HCT116 (cell line): Measurements from ENCODE around the gene SIX3. TPM values are rescaled to one million over a fixed set of nuclear protein-coding genes. Genes with fewer than 3 reads are reported as not detected.

ENCODE experiments used
- ATAC-seq: fragments of 200-7000 bp; cut with Tn5 transposase; 2 replicates; pipeline ENCODE4 v1.9.1; 2020; ENCODE audit warnings: mild to moderate bottlenecking, moderate library complexity
- BruUV-seq: library from RNA; stranded (reverse); fragments of 400-500 nt; replicated peaks from 2 replicates; lab custom pipeline; 2021; lab: Mats Ljungman, UMichigan
- CTCF ChIA-PET: fragments of 300-600 bp; sonication (Branson Sonifier 250); formaldehyde crosslinking; loops from one replicate; lab custom pipeline; 2021; ENCODE audit warnings: antibody characterized with exemption; lab: Charles Lee
- POLR2A ChIA-PET: fragments of 300-600, 350-600 bp; sonication (Branson Sonifier 250); formaldehyde crosslinking; loops from one replicate; lab custom pipeline; 2021; ENCODE audit warnings: antibody characterized with exemption; lab: Charles Lee
- RAD21 ChIA-PET, 2 experiments: fragments of 300-600 bp; sonication (Branson Sonifier 250); formaldehyde crosslinking; loops; one replicate each; lab custom pipeline; 2023; ENCODE audit warnings: low total read pairs in 2 of 2; ENCODE audit not compliant: uncharacterized antibody in 2 of 2, unreplicated experiment in 2 of 2, low non-redundant PET in 1 of 2; lab: Charles Lee
- DNase-seq: peaks from one replicate; pipeline ENCODE4 v3.0.0-alpha.2; 2010; ENCODE audit warnings: low read depth, low spot score
- H2AFZ ChIP-seq: fragments of 200-600 bp; shearing (Covaris generic), sonication (generic); 2 replicates; pipeline ENCODE4 v1.6.1; 2017; ENCODE audit warnings: low read depth, mixed run types, mixed read lengths, antibody characterized with exemption, low read length; ENCODE audit not compliant: poor library complexity, severe bottlenecking
- H3K27ac ChIP-seq: 2 replicates; pipeline ENCODE4 v1.5.1; 2012; ENCODE audit warnings: low read depth, low read length
- H3K27me3 ChIP-seq: fragments of 200-600 bp; sonication (generic); 2 replicates; pipeline ENCODE4 v1.6.1; 2016; ENCODE audit warnings: mixed run types, low read length, mixed read lengths; ENCODE audit not compliant: insufficient read depth
- H3K36me3 ChIP-seq, 2 experiments: fragments of 200-500 bp in 1 of 2; fragments of 200-600 bp in 1 of 2; sonication (Bioruptor generic) in 1 of 2; sonication (generic) in 1 of 2; 2 replicates each; pipeline versions ENCODE4 v1.5.1 to v1.6.1; 2014 to 2016; ENCODE audit warnings: low read length in 2 of 2, inconsistent platforms in 1 of 2, mixed read lengths in 1 of 2, mixed run types in 1 of 2; ENCODE audit not compliant: insufficient read depth in 2 of 2, control insufficient read depth in 1 of 2
- H3K4me1 ChIP-seq, 2 experiments: fragments of 200-600 bp in 1 of 2; sonication (generic) in 1 of 2; 2 replicates each; pipeline versions ENCODE4 v1.5.1 to v1.6.1; 2012 to 2017; ENCODE audit warnings: low read length in 2 of 2, inconsistent platforms in 1 of 2, mild to moderate bottlenecking in 1 of 2, mixed read lengths in 1 of 2, mixed run types in 1 of 2, moderate library complexity in 1 of 2; ENCODE audit not compliant: insufficient read depth in 2 of 2, control insufficient read depth in 1 of 2
- H3K4me2 ChIP-seq: fragments of 200-600 bp; sonication (generic); 2 replicates; pipeline ENCODE4 v1.6.1; 2017; ENCODE audit warnings: mixed run types, low read length, mixed read lengths
- H3K4me3 ChIP-seq, 2 experiments: fragments of 200-600 bp in 1 of 2; sonication (generic) in 1 of 2; replicated peaks in 1 of 2; 2 replicates each; pipeline ENCODE4 v1.5.1; 2011 to 2016; ENCODE audit warnings: low read length in 2 of 2, control low read depth in 1 of 2, low read depth in 1 of 2, mild to moderate bottlenecking in 1 of 2, mixed read lengths in 1 of 2, mixed run types in 1 of 2
- H3K79me2 ChIP-seq: fragments of 200-600 bp; sonication (generic); 2 replicates; pipeline ENCODE4 v1.6.1; 2017; ENCODE audit warnings: mild to moderate bottlenecking, mixed run types, low read length, moderate library complexity, mixed read lengths; ENCODE audit not compliant: insufficient read depth
- H3K9ac ChIP-seq: fragments of 200-600 bp; sonication (generic); 2 replicates; pipeline ENCODE4 v1.6.1; 2016; ENCODE audit warnings: low read length, mixed read lengths
- H3K9me2 ChIP-seq: fragments of 200-600 bp; sonication (generic), shearing (Covaris generic); 2 replicates; pipeline ENCODE4 v1.6.1; 2017; ENCODE audit warnings: mixed run types, mild to moderate bottlenecking, moderate library complexity; ENCODE audit not compliant: insufficient read depth
- H3K9me3 ChIP-seq, 2 experiments: fragments of 200-500 bp in 1 of 2; fragments of 200-600 bp in 1 of 2; sonication (Bioruptor generic) in 1 of 2; sonication (generic) in 1 of 2; 2 replicates each; pipeline ENCODE4 v1.6.1; 2014 to 2017; ENCODE audit warnings: low read length in 2 of 2, mixed read lengths in 2 of 2, inconsistent platforms in 1 of 2, low read depth in 1 of 2, mild to moderate bottlenecking in 1 of 2, mixed run types in 1 of 2, moderate library complexity in 1 of 2; ENCODE audit not compliant: control insufficient read depth in 1 of 2, insufficient read depth in 1 of 2
- H4K20me1 ChIP-seq: fragments of 200-600 bp; sonication (generic), shearing (Covaris generic); 2 replicates; pipeline ENCODE4 v1.6.1; 2017; ENCODE audit warnings: mixed run types, mild to moderate bottlenecking, moderate library complexity; ENCODE audit not compliant: insufficient read depth
- ATF3 ChIP-seq: IDR thresholded peaks from 2 replicates; pipeline ENCODE4 v1.6.1; 2012
- CBX3 ChIP-seq: IDR thresholded peaks from 2 replicates; pipeline ENCODE4 v1.6.1; 2012; ENCODE audit warnings: low read depth
- CEBPB ChIP-seq: IDR thresholded peaks from 2 replicates; pipeline ENCODE4 v1.6.1; 2012; ENCODE audit warnings: low read depth
- EGR1 ChIP-seq: IDR thresholded peaks from 2 replicates; pipeline ENCODE4 v1.6.1; 2012; ENCODE audit warnings: low read depth
- ELF1 ChIP-seq: IDR thresholded peaks from 2 replicates; pipeline ENCODE4 v1.6.1; 2012; ENCODE audit warnings: low read depth, borderline replicate concordance
- EZH2 ChIP-seq: fragments of 200-600 bp; sonication (generic); IDR thresholded peaks from 2 replicates; pipeline ENCODE4 v1.6.1; 2017; ENCODE audit warnings: antibody characterized with exemption, mixed run types
- EZH2phosphoT487 ChIP-seq: fragments of 200-600 bp; IDR thresholded peaks from 2 replicates; pipeline ENCODE4 v1.6.1; 2018; ENCODE audit warnings: antibody characterized with exemption, borderline replicate concordance
- FOSL1 ChIP-seq: IDR thresholded peaks from 2 replicates; pipeline ENCODE4 v1.6.1; 2012; ENCODE audit warnings: low read depth
- POLR2AphosphoS5 ChIP-seq: IDR thresholded peaks from 2 replicates; pipeline ENCODE4 v1.6.1; 2011; ENCODE audit warnings: mild to moderate bottlenecking, low read depth, low read length, moderate library complexity
- RAD21 ChIP-seq: IDR thresholded peaks from 2 replicates; pipeline ENCODE4 v1.6.1; 2012; ENCODE audit warnings: low read depth, mild to moderate bottlenecking
- REST ChIP-seq: IDR thresholded peaks from 2 replicates; pipeline ENCODE4 v1.6.1; 2012; ENCODE audit warnings: low read depth
- SP1 ChIP-seq: IDR thresholded peaks from 2 replicates; pipeline ENCODE4 v1.6.1; 2012; ENCODE audit warnings: low read depth
- SRF ChIP-seq: IDR thresholded peaks from 2 replicates; pipeline ENCODE4 v1.6.1; 2012; ENCODE audit warnings: low read depth
- YY1 ChIP-seq: IDR thresholded peaks from 2 replicates; pipeline ENCODE4 v1.6.1; 2011; ENCODE audit warnings: low read length, low read depth, moderate library complexity, mild to moderate bottlenecking; ENCODE audit not compliant: insufficient replicate concordance; ENCODE audit errors: extremely low read depth
- ZBTB33 ChIP-seq: IDR thresholded peaks from 2 replicates; pipeline ENCODE4 v1.6.1; 2011; ENCODE audit warnings: mild to moderate bottlenecking, low read length, moderate library complexity; ENCODE audit not compliant: insufficient replicate concordance; ENCODE audit errors: extremely low read depth
- intact Hi-C: fragments of 100-400 bp; cut with micrococcal nuclease; formaldehyde crosslinking; loops from 2 replicates; pipeline ENCODE4 v1.10.0; 2022
- total RNA-seq: library from RNA; stranded (reverse); gene quantifications from one replicate; pipeline ENCODE4 v1.2.1, GENCODE V29; 2021; ENCODE audit not compliant: unreplicated experiment
- TF ChIP-seq, protein P1 (sequence below): IDR thresholded peaks from 2 replicates; pipeline ENCODE4 v1.6.1; 2012

SIX3 gene
- total RNA-seq, 1 experiment from 2014 or later: 1.2 TPM

DNA sequence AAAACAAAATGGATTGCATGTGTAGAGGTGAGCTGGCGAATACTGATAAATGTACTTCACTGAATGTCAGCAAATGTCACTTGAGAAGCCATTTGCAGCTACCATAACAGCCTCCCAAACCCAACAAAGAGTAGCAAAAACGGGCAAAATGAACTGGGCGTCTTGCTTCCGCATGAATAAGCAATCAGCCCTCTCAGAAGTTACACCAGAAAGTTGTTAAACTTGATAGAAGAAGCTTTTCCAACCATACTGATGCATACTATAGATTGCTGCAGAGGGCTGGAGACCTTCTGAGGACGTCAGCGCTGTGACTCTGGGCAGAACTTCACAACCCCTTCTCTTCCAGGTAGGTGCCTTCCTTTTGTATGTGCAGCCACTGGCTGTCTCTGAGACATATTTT lies 18.7 kb upstream of the SIX3 start:
- BruUV-seq: no TSS peak
- H3K79me2 ChIP-seq: no peaks in the 10 kb centered on the region
- no peaks in the 10 kb centered on the region for H3K36me3 ChIP-seq
- no peak overlapping the region for H3K9ac ChIP-seq
- peaks cover 0 to 10% of the 10 kb centered on the region in 2 experiments; a peak in 2 of 4 replicates for H3K4me1 ChIP-seq
- no peaks in the 10 kb centered on the region for H3K9me2 ChIP-seq
- no peaks in the 10 kb centered on the region for H3K9me3 ChIP-seq
- no peak overlapping the region for H3K27ac ChIP-seq
- no peak overlapping the region for H3K4me2 ChIP-seq
- ChIA-PET RAD21 (no interaction called here), CTCF (no interaction called here), POLR2A (no interaction called here)
- intact Hi-C loops: no loop called here
- ATAC-seq (no peak), DNase-seq (no peak)
- TF ChIP-seq, protein P1, sequence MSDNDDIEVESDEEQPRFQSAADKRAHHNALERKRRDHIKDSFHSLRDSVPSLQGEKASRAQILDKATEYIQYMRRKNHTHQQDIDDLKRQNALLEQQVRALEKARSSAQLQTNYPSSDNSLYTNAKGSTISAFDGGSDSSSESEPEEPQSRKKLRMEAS: no peak
- TF ChIP-seq EZH2phosphoT487: no peak
- TF ChIP-seq RAD21: no peak
- TF ChIP-seq CBX3: no peak
- TF ChIP-seq REST: no peak
- TF ChIP-seq ZBTB33: no peak
- TF ChIP-seq YY1: no peak
- TF ChIP-seq CEBPB: no peak
- no peak for TF ChIP-seq POLR2AphosphoS5
- TF ChIP-seq EZH2: no peak
- no peak for TF ChIP-seq ELF1
- no peak for TF ChIP-seq FOSL1
- TF ChIP-seq ATF3: no peak
- no peak for TF ChIP-seq EGR1
- TF ChIP-seq SP1: no peak
- TF ChIP-seq SRF: no peak
- no peak overlapping the region for H3K4me3 ChIP-seq
- H3K27me3 ChIP-seq: peaks cover 13% of the 10 kb centered on the region; the same call in 1 of the 2 replicates
- no peak overlapping the region for H2AFZ ChIP-seq
- no peaks in the 10 kb centered on the region for H4K20me1 ChIP-seq
